HEK293T (cell line): ENCODE data around the gene VANGL2.

Experiments used
- ELF4 ChIP-seq: fragments of 450-650 bp; IDR thresholded peaks from 2 replicates; pipeline ENCODE4 v1.6.1; 2017; ENCODE audit warnings: antibody characterized with exemption
- FOXA1 ChIP-seq: fragments of 450-650 bp; IDR thresholded peaks from 2 replicates; pipeline ENCODE4 v1.6.1; 2016; ENCODE audit warnings: mild to moderate bottlenecking
- FOXM1 ChIP-seq: fragments of 450-650 bp; IDR thresholded peaks from 2 replicates; pipeline ENCODE4 v1.6.1; 2017; ENCODE audit warnings: mild to moderate bottlenecking, borderline replicate concordance
- PKNOX1 ChIP-seq: fragments of 450-650 bp; IDR thresholded peaks from 2 replicates; pipeline ENCODE4 v1.6.1; 2016
- SP1 ChIP-seq: fragments of 450-650 bp; IDR thresholded peaks from 2 replicates; pipeline ENCODE4 v1.6.1; 2017
- TARDBP ChIP-seq: fragments of 450-650 bp; IDR thresholded peaks from 2 replicates; pipeline ENCODE4 v1.6.1; 2016
- ZNF384 ChIP-seq: fragments of 450-650 bp; IDR thresholded peaks from 2 replicates; pipeline ENCODE4 v1.6.1; 2016

GRCh38 chr1:160359559-160360226 is 40.7 kb upstream of the VANGL2 start:
- TF ChIP-seq ZNF384 (no peak), ELF4 (no peak), PKNOX1 (0 out of 2 replicates have a peak, but pooled peaks have one; percentile 8), FOXM1 (no peak), FOXA1 (no peak), TARDBP (no peak), SP1 (no peak)
